Upper lobe of left lung (tissue), 6 donors: ENCODE results near the gene PKIG. TPM values are rescaled to one million over a fixed set of nuclear protein-coding genes. Genes with fewer than 3 reads are reported as not detected.

Experiments
- ATAC-seq, 2 donors: fragments of 200-7000 bp; cut with Tn5 transposase; one replicate each; pipeline ENCODE4 v1.9.1; 2022; ENCODE audit warnings: mild to moderate bottlenecking in 2 of 2, moderate library complexity in 2 of 2; ENCODE audit not compliant: low FRiP score in 2 of 2
- DNase-seq, 2 donors: peaks; one replicate each; pipeline ENCODE4 v3.0.0-alpha.2; 2019 to 2020
- H3K27ac ChIP-seq, 4 donors: fragments of 200-600 bp; sonication (generic); one replicate each; pipeline ENCODE4 v1.5.1; 2016 to 2019
- H3K27me3 ChIP-seq, 4 donors: fragments of 200-600 bp; sonication (generic); one replicate each; pipeline ENCODE4 v1.5.1; 2017 to 2019
- H3K36me3 ChIP-seq, 4 donors: fragments of 200-600 bp; sonication (generic); one replicate each; pipeline ENCODE4 v1.5.1; 2016 to 2019
- H3K4me1 ChIP-seq, 4 donors: fragments of 200-600 bp; sonication (generic); one replicate each; pipeline ENCODE4 v1.5.1; 2018 to 2019
- H3K4me3 ChIP-seq, 4 donors: fragments of 200-600 bp; sonication (generic); one replicate each; pipeline ENCODE4 v1.5.1; 2017 to 2019; ENCODE audit warnings: mild to moderate bottlenecking in 2 of 4, moderate library complexity in 1 of 4
- H3K9me3 ChIP-seq, 4 donors: fragments of 200-600 bp; sonication (generic); one replicate each; pipeline ENCODE4 v1.5.1; 2018 to 2019
- CTCF ChIP-seq, 6 experiments: fragments of 450-650 bp in 4 of 6; fragments of 200-600 bp in 2 of 6; sonication (generic) in 2 of 6; IDR thresholded peaks; one replicate each; pipeline ENCODE4 v1.5.1; 2016 to 2019; ENCODE audit warnings: antibody characterized with exemption in 6 of 6
- EP300 ChIP-seq, 4 donors: sonication (generic); formaldehyde crosslinking; IDR thresholded peaks; one replicate each; pipeline ENCODE4 v1.5.1; 2017; ENCODE audit warnings: antibody characterized with exemption in 4 of 4, control low read depth in 2 of 4
- POLR2A ChIP-seq, 4 donors: fragments of 450-650 bp; IDR thresholded peaks; one replicate each; pipeline ENCODE4 v1.5.1; 2016 to 2017; ENCODE audit warnings: antibody characterized with exemption in 4 of 4, mild to moderate bottlenecking in 2 of 4
- POLR2AphosphoS5 ChIP-seq, 2 donors: sonication (generic); formaldehyde crosslinking; IDR thresholded peaks; one replicate each; pipeline ENCODE4 v1.5.1; 2017; ENCODE audit warnings: antibody characterized with exemption in 2 of 2
- WGBS, 2 donors: methylation state at CpG; one replicate each; pipeline ENCODE4 v1.1.5; 2017 to 2018; 5-methylcytosine and 5-hydroxymethylcytosine counted together
- total RNA-seq, 6 donors: library from RNA; depleted of rRNA in 4 of 6; stranded (reverse); fragments of >200 nt in 4 of 6; gene quantifications; one replicate each; pipeline versions ENCODE4 v1.1.0 to v1.2.1, GENCODE V29; 2016 to 2021
- donor health status: DM: no; HTN: no; CAD: no; lungs with moderate emphysema.
- donor health status: DM: no; HTN: yes; CAD: no; lungs with severe emphysema.

The PKIG gene
- total RNA-seq, 6 donors from 2014 or later = 46.1 to 91.5 (median 67.8) TPM

DNA sequence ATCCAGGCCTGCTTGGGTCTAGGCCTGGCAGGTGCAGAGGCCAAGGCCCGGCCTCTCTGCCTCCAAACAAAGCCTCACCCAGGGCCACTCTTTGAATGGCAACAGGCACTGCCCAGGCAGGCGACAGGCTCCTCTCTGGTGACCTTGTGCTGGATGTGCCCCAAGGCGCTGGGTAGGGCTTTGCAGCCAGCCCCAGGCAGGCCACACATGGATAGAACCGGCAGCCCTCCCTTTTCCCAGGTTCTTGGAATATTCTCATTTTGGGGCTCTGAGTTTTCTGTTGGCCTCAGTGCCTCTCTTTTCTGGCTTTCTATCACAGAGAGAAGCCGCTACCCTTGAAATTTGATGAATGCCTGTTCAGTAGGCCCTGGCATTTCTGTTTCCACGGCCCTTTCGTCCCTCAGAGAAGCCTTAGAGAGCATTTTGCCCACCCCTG lies 18.9 kb downstream of the PKIG start:
- no peaks in the 10 kb centered on the region for H3K27me3 ChIP-seq
- ATAC-seq (peak in 1 of 2 donors; percentile 14), DNase-seq (peak in 1 of 2 donors; percentile 56)
- 50 to 59% methylated on average over 7 of the region's 7 CpGs for WGBS, 2 donors
- no peaks in the 10 kb centered on the region for H3K9me3 ChIP-seq
- peaks cover 0 to 4% (median 0%) of the 10 kb centered on the region in 4 donors for H3K36me3 ChIP-seq
- peak overlapping the region; percentile 67 to 85 (median 80) for H3K27ac ChIP-seq
- TF ChIP-seq POLR2A (IDR thresholded peaks at IDR 0.05) (no peak), POLR2AphosphoS5 (IDR thresholded peaks at IDR 0.05) (no peak), CTCF (IDR thresholded peaks at IDR 0.05) (no peak), EP300 (IDR thresholded peaks at IDR 0.05) (no peak)
- H3K4me1 ChIP-seq = peaks cover 62 to 80% (median 68%) of the 10 kb centered on the region in 4 donors
- peak overlapping the region in 1 of 4 donors; percentile 6 for H3K4me3 ChIP-seq

- Histone ChIP-seq H3K9me3 (no peaks in the 10 kb centered on the region), H3K4me1 (peaks cover 58 to 75% (median 63%) of the 10 kb centered on the region in 4 donors), H3K36me3 (peaks cover 0 to under 1% (median 0%) of the 10 kb centered on the region in 4 donors), H3K4me3 (no peak overlapping the region), H3K27ac (peak overlapping the region; percentile 41 to 85 (median 72)), H3K27me3 (no peaks in the 10 kb centered on the region)
- no peak for TF ChIP-seq EP300 (IDR thresholded peaks at IDR 0.05)
- TF ChIP-seq POLR2AphosphoS5 (IDR thresholded peaks at IDR 0.05) = peak in 1 of 2 donors; percentile 20
- DNase-seq (no peak), ATAC-seq (peak; percentile 11 to 76)
- WGBS, 2 donors = 0% methylated on average over 1 of the region's 1 CpG
Observed at GRCh38 chr20:44601801-44602204, 19.4 kb downstream of the PKIG start.

DNA sequence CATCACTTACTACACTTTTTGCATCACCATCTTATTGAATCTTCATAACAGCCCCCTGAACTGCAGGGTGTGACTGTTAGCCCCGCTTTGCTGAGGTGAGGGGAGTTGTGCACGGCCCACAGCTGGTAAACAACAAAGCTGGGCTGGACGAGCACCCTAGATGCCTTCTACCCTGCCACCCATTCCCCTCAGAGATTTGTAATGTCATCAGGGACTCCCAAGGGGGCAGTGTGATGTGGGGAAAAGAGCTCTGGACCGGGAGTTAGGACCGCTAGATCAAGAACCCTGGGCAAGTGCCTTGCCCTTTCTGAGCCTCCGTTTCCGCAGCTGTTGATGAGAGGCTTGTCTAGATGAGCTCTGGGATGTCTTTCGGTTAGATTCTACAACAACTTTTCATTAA lies 20.9 kb downstream of the PKIG start:
- H3K36me3 ChIP-seq = no peaks in the 10 kb centered on the region
- 89 to 95% methylated on average over 6 to 8 of the region's 8 CpGs for WGBS, 2 donors
- no peaks in the 10 kb centered on the region for H3K27me3 ChIP-seq
- H3K9me3 ChIP-seq = no peaks in the 10 kb centered on the region
- no peak for TF ChIP-seq POLR2A (IDR thresholded peaks at IDR 0.05)
- peaks cover 44 to 64% (median 49%) of the 10 kb centered on the region in 4 donors for H3K4me1 ChIP-seq
- ATAC-seq (no peak), DNase-seq (no peak)
- H3K4me3 ChIP-seq = no peak overlapping the region
- H3K27ac ChIP-seq = peak overlapping the region in 2 of 4 donors; percentile 67 to 85

- TF ChIP-seq CTCF (IDR thresholded peaks at IDR 0.05) (no peak), EP300 (IDR thresholded peaks at IDR 0.05) (no peak), POLR2AphosphoS5 (IDR thresholded peaks at IDR 0.05) (no peak), POLR2A (IDR thresholded peaks at IDR 0.05) (no peak)
- ATAC-seq (no peak), DNase-seq (no peak)
- H3K4me3 ChIP-seq = no peak overlapping the region
- no peaks in the 10 kb centered on the region for H3K36me3 ChIP-seq
- WGBS, 2 donors = 87% methylated on average over 5 of the region's 5 CpGs
- no peaks in the 10 kb centered on the region for H3K9me3 ChIP-seq
- peak overlapping the region in 2 of 4 donors; percentile 8 to 27 for H3K27ac ChIP-seq
- H3K4me1 ChIP-seq = peaks cover 20 to 51% (median 38%) of the 10 kb centered on the region in 4 donors
- no peaks in the 10 kb centered on the region for H3K27me3 ChIP-seq
Observed at GRCh38 chr20:44606725-44607441, 24.5 kb downstream of the PKIG start.

DNA sequence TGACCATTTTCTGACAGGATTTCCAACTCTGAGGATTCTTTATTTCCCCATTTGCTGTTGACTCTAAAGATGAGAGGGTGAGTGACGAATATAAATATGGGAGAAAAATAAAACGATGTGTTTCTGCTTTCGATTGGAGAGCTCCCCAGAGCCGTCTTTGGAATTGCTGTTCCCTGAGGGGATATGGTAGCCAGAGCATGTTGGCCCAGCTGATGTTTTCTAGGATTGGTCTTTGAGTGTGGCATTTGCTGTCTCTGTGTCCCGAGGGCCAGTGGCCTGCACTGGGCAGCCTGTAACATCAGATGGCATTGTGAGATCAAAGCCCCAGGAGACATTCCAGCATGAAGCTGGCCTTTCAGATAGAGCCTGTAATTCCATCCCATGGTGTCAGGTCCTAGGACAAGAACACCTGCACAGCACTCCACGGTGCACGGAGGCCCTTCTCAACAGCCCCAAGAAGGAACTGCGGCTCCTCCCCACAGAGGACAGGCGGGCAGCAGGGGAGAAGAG lies 26.7 kb downstream of the PKIG start:
- 72 to 75% methylated on average over 9 of the region's 9 CpGs for WGBS, 2 donors
- ATAC-seq = no peak
- Histone ChIP-seq H3K36me3 (peaks cover 0 to 11% (median 2%) of the 10 kb centered on the region in 4 donors), H3K4me1 (peaks cover 12 to 30% (median 26%) of the 10 kb centered on the region in 4 donors), H3K27ac (peak overlapping the region; percentile 73 to 82 (median 78)), H3K27me3 (no peaks in the 10 kb centered on the region), H3K4me3 (no peak overlapping the region), H3K9me3 (no peaks in the 10 kb centered on the region)
- no peak for TF ChIP-seq EP300 (IDR thresholded peaks at IDR 0.05)
- DNase-seq = no peak

GRCh38 chr20:44609516-44610312 lies 27.3 kb downstream of the PKIG start:
- ATAC-seq = peak; percentile 97 to 98
- 10 to 25% methylated on average over 12 to 23 of the region's 25 CpGs for WGBS, 2 donors
- no peaks in the 10 kb centered on the region for H3K9me3 ChIP-seq
- peak; percentile 85 to 92 for DNase-seq
- peak overlapping the region in 2 of 4 donors; percentile 9 for H3K4me3 ChIP-seq
- no peaks in the 10 kb centered on the region for H3K27me3 ChIP-seq
- H3K4me1 ChIP-seq = peaks cover 12 to 30% (median 26%) of the 10 kb centered on the region in 4 donors
- TF ChIP-seq POLR2AphosphoS5 (IDR thresholded peaks at IDR 0.05) (peak in 1 of 2 donors; percentile 67), CTCF (IDR thresholded peaks at IDR 0.05) (peak; percentile 92 to 98 (median 96)), POLR2A (IDR thresholded peaks at IDR 0.05) (peak in 1 of 4 donors; percentile 10), EP300 (IDR thresholded peaks at IDR 0.05) (peak in 1 of 4 donors; percentile 60)
- peak overlapping the region; percentile 73 to 82 (median 78) for H3K27ac ChIP-seq
- peaks cover 0 to 17% (median 6%) of the 10 kb centered on the region in 4 donors for H3K36me3 ChIP-seq
